ENCODE data around the gene NACC2. TPM values are rescaled to one million over a fixed set of nuclear protein-coding genes. Genes with fewer than 3 reads are reported as not detected.

NACC2 gene
- total RNA-seq, 1 donor from 2014 or later = 34.0 TPM

GRCh38 chr9:136088481-136088938, 6.6 kb downstream of the NACC2 start:
- Histone ChIP-seq H3K27me3 (ENCODE audit: insufficient read depth, low read length) (no peaks in the 10 kb centered on the region), H4K20me1 (ENCODE audit: insufficient read depth, low read length) (peaks cover 93% of the 10 kb centered on the region), H3K9ac (ENCODE audit: low read length) (no peak overlapping the region), H3K27ac (ENCODE audit: low read depth, low read length) (no peak overlapping the region), H2AFZ (ENCODE audit: low read depth, low read length) (no peak overlapping the region), H3K36me3 (ENCODE audit: insufficient read depth, low read length) (no peaks in the 10 kb centered on the region), H3K4me2 (ENCODE audit: low read length) (no peak overlapping the region), H3K79me2 (ENCODE audit: insufficient read depth, low read length) (peaks cover 96% of the 10 kb centered on the region), H3K4me3 (ENCODE audit: insufficient read depth, low read depth, low read length) (no peak overlapping the region), H3K4me1 (ENCODE audit: insufficient read depth, low read length) (peaks cover 21% of the 10 kb centered on the region), H3K9me3 (ENCODE audit: insufficient read depth, low read depth, low read length) (no peaks in the 10 kb centered on the region)
- Mint-ChIP-seq H3K36me3 (ENCODE audit: low read depth, unreplicated experiment) (peaks cover 3% of the 10 kb centered on the region), H3K9me3 (ENCODE audit: unreplicated experiment) (no peaks in the 10 kb centered on the region), H3K4me1 (ENCODE audit: low read depth, unreplicated experiment) (peaks cover 20% of the 10 kb centered on the region), H3K4me3 (ENCODE audit: unreplicated experiment) (no peak overlapping the region), H3K27me3 (ENCODE audit: low read depth, unreplicated experiment) (no peaks in the 10 kb centered on the region), H3K27ac (ENCODE audit: unreplicated experiment) (no peak overlapping the region)
- no peak for TF ChIP-seq EZH2 (IDR thresholded peaks at IDR 0.05; ENCODE audit: insufficient read depth, low read length)
- TF ChIP-seq CTCF (IDR thresholded peaks at IDR 0.05; ENCODE audit: insufficient read depth, low read depth, low read length) = no peak
- DNase-seq (ENCODE audit: low read depth) = no peak
- no peak for FAIRE-seq

GRCh38 chr9:136087741-136088480, 7.2 kb downstream of the NACC2 start:
- H3K9me3 ChIP-seq (ENCODE audit: insufficient read depth, low read depth, low read length) = no peaks in the 10 kb centered on the region
- DNase-seq (ENCODE audit: low read depth) (no peak), FAIRE-seq (no peak)
- peaks cover 96% of the 10 kb centered on the region for H3K79me2 ChIP-seq (ENCODE audit: insufficient read depth, low read length)
- H3K9ac ChIP-seq (ENCODE audit: low read length) = no peak overlapping the region
- peaks cover 16% of the 10 kb centered on the region for H3K4me1 Mint-ChIP-seq (ENCODE audit: low read depth, unreplicated experiment)
- H3K27ac ChIP-seq (ENCODE audit: low read depth, low read length) = no peak overlapping the region
- no peak overlapping the region for H3K4me3 ChIP-seq (ENCODE audit: insufficient read depth, low read depth, low read length)
- TF ChIP-seq EZH2 (IDR thresholded peaks at IDR 0.05; ENCODE audit: insufficient read depth, low read length) = no peak
- no peak for TF ChIP-seq CTCF (IDR thresholded peaks at IDR 0.05; ENCODE audit: insufficient read depth, low read depth, low read length)
- H3K4me3 Mint-ChIP-seq (ENCODE audit: unreplicated experiment) = no peak overlapping the region
- no peak overlapping the region for H3K4me2 ChIP-seq (ENCODE audit: low read length)
- peaks cover 93% of the 10 kb centered on the region for H4K20me1 ChIP-seq (ENCODE audit: insufficient read depth, low read length)
- no peak overlapping the region for H3K27ac Mint-ChIP-seq (ENCODE audit: unreplicated experiment)
- no peaks in the 10 kb centered on the region for H3K27me3 Mint-ChIP-seq (ENCODE audit: low read depth, unreplicated experiment)
- no peaks in the 10 kb centered on the region for H3K27me3 ChIP-seq (ENCODE audit: insufficient read depth, low read length)
- H2AFZ ChIP-seq (ENCODE audit: low read depth, low read length) = no peak overlapping the region
- H3K36me3 ChIP-seq (ENCODE audit: insufficient read depth, low read length) = no peaks in the 10 kb centered on the region
- peaks cover 3% of the 10 kb centered on the region for H3K36me3 Mint-ChIP-seq (ENCODE audit: low read depth, unreplicated experiment)
- H3K4me1 ChIP-seq (ENCODE audit: insufficient read depth, low read length) = peaks cover 15% of the 10 kb centered on the region
- H3K9me3 Mint-ChIP-seq (ENCODE audit: unreplicated experiment) = no peaks in the 10 kb centered on the region

Data from astrocyte (in vitro differentiated cells and primary cell).